GM21367 (cell line): ENCODE results near the gene ZBTB17.
"Not testable (repeated sequence)": the region's sequence is repeated elsewhere in the genome, so short reads cannot be mapped to it uniquely, and the experiment has no call there.

Experiments used
- ATAC-seq: cut with Tn5 transposase; IDR thresholded peaks from one replicate; pipeline ENCODE4 v1.9.1; 2021; ENCODE audit not compliant: unreplicated experiment

ZBTB17 gene

DNA sequence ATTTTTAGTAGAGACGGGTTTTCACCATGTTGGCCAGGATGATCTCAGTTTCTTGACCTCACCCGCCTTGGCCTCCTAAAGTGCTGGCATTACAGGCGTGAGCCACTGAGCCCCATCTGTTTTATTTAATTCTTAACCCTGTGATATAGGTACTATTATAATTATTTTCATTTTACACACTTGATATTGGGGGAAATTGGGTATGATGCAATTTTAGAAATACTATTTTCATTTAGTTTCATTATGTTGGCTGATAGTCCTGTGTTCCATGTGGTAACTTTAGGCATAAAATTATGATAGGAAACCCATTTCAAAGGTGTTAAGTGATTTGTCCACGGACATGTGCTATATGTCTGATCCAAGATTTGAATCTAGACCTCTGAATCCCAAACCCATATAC is 67.3 kb downstream of the ZBTB17 start:
- ATAC-seq, result no peak

DNA sequence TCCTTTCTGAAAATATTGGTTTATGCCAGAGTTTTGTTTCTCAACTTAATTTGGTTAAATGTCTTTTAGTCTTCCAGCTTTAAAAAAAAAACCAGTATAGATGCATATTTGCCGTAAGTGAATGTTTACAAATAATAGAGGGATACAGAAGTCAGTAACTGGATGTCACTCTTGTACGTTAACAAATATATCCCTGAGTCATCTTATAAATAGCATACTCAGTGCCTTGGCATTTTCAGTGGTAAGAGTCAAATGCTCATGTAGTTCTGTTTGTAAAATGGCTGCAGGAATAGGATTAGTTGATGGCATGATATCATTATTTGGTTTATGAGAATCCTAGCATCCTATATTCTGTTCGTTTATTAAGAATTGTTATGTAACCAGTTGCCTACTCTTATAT is 73.0 kb downstream of the ZBTB17 start:
- ATAC-seq, result no peak

DNA sequence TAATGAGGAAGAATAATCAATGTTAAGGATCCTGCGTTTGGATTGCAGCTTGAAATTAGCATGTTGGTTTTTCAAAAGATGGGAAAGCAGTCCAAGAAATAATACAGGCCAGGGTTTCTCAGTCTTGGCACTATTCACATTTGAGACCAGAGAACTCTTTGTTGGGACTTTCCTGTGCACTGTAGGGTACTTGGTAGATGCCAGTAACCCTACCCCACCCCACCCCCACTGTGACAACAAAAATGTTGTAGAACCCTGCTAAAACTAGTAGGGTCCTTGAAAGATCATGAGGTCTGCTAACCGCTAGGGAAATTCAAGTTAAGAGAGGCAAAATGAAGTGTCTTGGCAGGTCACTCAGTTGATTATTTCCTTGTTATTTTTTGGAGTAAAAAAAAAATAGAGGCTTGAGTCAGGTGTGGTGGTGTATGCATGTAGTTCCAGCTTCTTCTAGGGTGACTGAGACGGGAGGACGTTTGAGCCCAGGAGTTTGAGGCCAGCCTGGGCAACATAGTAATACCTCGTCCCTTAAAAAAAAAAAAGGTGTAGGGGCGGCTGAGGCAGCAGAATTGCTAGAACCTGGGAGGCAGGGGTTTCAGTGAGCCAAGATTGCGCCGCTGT is 75.1 kb downstream of the ZBTB17 start:
- no peak for ATAC-seq

DNA sequence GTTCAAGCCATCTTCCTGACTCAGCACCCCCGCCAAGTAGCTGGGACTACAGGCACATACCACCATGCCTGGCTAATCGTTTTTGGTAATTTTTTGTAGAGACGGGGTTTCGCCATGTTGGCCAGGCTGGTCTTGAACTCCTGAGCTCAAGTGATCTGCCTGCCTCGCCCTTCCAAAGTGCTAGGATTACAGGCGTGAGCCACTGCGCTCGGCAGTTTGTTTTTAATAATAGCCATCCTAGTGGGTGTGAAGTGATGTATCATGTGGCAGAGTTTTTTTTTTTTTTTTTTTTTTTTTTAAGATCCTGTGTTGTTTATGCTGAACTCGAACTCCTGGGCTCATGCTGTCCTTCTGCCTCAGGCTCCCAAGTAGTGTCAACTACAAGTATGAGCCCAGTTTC is 76.6 kb downstream of the ZBTB17 start:
- ATAC-seq, result no peak

DNA sequence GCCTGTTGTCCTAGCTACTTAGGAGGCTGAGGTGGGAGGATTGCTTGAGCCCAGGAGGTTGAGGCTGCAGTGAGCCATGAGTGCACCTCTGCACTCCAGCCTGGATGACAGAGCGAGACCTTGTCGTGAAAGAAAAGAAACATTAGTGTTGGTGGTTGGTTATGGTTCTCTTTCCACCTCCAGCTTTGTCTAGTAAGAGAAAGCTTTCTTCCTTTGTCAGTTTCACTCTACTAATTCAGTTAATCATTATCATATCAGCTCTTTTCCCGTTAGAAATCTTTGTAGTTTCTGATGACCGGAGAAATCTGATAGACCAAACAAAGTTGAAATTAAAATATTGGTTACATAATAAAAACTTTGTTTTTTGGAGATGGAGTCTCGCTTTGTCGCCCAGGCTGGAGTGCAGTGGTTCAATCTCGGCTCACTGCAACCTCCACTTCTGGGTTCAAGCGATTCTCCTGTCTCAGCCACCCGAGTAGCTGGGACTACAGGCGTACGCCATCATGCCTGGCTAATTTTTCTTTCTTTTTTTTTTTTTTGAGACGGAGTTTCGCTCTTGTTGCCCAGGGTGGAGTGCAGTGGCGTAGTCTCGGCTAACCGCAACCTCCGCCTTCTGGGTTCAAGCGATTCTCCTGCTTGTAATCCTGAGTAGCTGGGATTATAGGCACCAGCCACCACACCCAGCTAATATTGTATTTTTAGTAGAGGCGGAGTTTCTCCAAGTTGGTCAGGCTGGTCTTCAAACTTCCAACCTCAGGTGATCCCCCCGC is 78.9 kb downstream of the ZBTB17 start:
- not testable (repeated sequence) for ATAC-seq

DNA sequence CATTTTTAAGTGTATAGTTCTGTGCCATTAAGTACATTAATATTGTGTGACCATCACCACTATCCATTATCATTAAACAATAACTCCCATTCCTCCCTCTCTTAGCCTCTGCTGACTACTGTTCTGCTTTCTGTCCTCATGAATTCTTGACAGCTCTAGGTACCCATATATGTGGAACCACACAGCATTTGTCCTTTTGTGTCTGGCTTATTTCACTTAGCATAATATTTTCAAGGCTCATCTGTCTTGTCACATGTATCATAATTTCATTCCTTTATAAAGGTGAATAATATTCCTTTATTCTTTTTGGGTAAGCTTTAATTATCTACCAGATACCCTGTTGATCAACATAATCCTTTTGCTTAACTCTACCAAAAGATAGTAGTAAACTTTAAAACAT is 80.7 kb downstream of the ZBTB17 start:
- no peak for ATAC-seq

DNA sequence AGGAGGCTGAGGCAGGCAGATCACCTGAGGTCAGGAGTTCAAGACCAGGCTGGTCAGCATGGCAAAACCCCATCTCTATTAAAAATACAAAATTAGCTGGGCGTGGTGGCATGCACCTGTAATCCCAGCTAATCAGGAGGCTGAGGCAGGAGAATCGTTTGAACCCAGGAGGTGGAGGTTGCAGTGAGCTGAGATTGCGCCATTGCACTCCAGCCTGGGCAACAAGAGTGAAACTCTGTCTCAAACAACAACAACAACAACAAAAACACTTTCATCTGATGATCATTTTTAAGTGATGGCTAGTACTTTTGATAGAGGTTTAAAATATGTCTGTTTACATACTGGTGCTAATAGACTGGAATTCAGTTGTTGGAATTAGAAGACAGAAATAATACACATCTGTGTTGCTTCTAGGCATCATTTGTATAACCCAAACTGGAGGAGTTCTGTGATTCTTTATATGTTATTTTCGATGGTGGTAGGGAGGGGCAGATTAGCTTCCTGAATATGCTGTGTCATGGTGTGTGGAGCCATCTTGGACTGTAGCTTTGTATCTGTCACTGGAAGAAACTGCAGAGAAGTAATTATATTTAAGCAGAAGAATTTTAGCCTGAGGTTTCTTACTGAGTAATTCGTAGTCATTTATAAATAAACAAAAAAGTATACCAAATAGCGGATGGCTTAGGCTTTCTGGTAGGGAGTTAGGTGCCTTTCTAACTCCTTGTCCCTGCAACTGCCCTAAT is 82.9 kb downstream of the ZBTB17 start:
- not testable (repeated sequence) for ATAC-seq
